HTR-8/SVneo (cell line): ENCODE data around the gene CEP350.
A peak's percentile ranks its signal among the peaks of the same experiment; 100 is the strongest.
"Not testable (repeated sequence)": the region's sequence is repeated elsewhere in the genome, so short reads cannot be mapped to it uniquely, and the experiment has no call there.

ENCODE experiments used
- DNase-seq: peaks from one replicate; pipeline ENCODE4 v3.0.0; 2011; ENCODE audit warnings: low spot score, mixed read lengths; ENCODE audit not compliant: insufficient read length
- FAIRE-seq: peaks from 2 replicates; lab custom pipeline; 2011; peaks lifted over from hg19 to GRCh38; lab: Jason Lieb, UNC

CEP350 gene

DNA sequence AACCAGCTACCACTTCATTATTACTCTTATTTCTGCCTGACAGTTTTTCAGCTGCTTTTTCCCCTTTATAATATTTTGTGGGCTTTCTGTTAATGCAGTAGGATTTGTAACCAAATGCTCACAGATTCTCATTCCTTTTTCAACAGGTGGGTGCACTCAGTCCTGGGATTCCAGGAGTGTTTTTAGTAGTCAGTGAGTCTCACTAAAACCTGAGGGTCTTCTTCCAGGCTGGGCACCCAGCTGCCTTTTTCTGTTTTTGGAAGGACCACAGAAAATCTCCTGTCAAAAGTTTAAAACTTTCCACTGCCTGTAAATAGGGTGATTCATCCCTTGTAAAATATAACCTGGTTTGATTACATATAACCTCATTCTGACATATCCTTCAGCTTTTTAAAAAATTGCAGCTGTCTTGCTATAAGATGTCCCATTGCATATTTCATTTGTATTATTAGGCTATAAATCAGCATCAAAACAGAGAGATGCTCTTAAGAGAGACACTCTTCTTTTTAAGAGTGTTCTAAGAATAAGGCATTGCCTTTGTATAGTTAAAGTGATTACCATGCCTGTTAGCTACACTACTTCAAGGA, 16.8 kb upstream of the CEP350 start:
- DNase-seq (no peak), FAIRE-seq (no peak)

GRCh38 chr1:179938752-179939151, 15.9 kb upstream of the CEP350 start:
- DNase-seq = no peak
- FAIRE-seq = no peak

GRCh38 chr1:179939941-179940340, 14.7 kb upstream of the CEP350 start:
- no peak for DNase-seq

GRCh38 chr1:179941454-179941853, 13.2 kb upstream of the CEP350 start:
- FAIRE-seq (no peak), DNase-seq (no peak)

More at GRCh38 chr1:179939941-179940340, 14.7 kb upstream of the CEP350 start:
- no peak for FAIRE-seq

GRCh38 chr1:179950651-179951050, 4.0 kb upstream of the CEP350 start:
- FAIRE-seq = no peak
- DNase-seq = no peak

GRCh38 chr1:179951383-179952144, 3.0 kb upstream of the CEP350 start:
- DNase-seq = no peak
- FAIRE-seq = no peak

DNA sequence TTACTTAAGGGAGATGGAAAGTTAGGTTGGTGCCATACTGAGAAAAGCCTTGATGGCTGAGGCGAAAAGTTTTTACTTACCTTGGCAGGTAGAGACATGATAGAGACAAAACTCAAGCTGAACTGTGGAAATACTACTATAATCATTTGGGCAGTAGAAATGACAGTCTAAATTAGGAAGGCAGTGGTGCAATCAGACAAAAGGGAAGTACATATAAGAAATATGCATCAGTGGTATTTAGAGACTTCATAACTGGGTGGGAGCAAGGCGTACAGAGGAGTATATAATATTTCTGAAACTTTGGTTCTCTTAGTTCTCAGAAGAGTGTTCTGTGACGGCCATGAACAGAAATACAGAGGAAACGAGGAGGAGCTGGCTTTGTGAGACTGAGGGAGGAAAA, 2.4 kb upstream of the CEP350 start:
- DNase-seq (no peak), FAIRE-seq (no peak)

DNA sequence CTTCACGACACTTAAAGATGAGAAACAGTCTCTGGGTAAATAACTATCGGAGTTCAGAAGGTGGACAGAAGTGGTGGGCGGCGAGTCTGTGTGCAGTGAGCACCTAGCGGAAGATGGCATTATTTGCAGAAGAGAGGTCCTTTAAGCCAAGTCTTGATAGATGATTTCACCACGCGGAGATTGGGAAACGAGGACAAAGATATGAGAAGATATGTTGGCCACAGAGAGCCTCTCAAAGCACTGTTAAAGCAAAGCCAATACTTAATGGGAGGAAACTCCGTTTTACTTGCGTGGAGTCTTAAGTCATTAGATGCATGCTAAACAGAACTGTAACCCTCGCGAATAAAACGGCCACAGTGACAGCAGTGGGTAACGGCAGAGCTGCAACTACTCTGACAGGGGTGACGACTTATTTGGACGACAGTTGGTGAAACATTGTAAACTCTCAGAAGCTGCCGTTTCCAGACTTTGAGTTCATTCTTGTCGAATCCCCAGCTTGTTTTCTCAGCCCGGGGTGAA, 577 bp upstream of the CEP350 start:
- FAIRE-seq (no peak), DNase-seq (peak; percentile 37)

DNA sequence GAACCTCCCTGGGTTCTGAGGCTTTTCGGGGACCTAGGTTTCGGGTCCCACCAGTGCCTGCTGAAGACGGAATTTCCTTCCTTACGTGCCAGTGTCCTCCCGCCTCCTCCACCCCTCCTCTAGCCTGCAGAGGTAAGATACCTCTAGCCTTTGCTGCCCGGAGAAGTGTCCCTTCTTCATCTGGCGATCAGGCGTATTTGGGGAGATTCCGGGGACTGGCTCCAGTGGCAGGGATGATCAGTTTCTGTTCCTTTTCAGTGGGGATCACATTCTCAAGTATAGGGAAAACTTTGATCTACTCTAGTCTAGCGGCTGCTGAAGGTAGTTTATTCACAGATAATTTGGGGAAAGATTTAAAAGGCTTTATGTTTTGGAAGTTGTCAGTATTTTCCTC, 674 bp downstream of the CEP350 start:
- FAIRE-seq (no peak), DNase-seq (peak; percentile 10)

DNA sequence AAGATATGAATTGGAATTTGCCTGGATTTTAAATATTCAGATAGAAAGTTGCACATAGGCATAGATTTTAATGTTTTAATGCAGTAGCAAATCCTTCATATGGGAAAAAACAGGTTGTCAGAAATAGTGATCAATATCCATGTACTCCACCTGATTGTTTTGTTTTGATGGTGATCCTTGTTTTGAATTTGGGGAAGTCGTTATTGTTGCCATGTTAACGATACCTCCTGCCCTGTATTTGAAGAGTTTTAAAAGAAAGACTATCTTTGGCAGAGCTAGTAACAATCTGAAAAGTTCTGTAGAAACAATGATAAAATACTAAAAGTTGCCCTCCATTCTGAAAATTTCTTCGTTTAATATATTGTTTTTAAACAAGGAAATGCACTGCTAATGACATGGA, 1.1 kb downstream of the CEP350 start:
- FAIRE-seq (no peak), DNase-seq (no peak)

- DNase-seq (no peak), FAIRE-seq (no peak)
Measured at GRCh38 chr1:179958359-179958758, 3.7 kb downstream of the CEP350 start.

DNA sequence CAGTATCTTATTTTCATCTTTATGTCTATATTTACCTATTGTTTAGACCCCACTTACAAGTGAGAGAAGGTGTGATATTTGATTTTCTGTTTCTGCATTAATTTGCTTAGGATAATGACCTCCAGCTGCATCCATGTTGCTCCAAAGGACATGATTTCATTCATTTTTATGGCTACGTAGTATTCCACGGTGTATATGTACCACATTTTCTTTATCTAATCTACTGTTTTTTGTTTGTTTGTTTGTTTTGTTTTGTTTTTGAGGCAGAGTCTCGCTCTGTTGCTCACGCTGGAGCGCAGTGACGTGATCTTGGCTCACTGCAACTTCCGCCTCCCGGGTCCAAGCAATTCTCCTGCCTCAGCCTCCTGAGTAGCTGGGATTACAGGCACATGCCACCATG, 7.6 kb downstream of the CEP350 start:
- not testable (repeated sequence) for FAIRE-seq, DNase-seq

- no peak for DNase-seq
Measured at GRCh38 chr1:179966551-179966950, 11.9 kb downstream of the CEP350 start.

DNA sequence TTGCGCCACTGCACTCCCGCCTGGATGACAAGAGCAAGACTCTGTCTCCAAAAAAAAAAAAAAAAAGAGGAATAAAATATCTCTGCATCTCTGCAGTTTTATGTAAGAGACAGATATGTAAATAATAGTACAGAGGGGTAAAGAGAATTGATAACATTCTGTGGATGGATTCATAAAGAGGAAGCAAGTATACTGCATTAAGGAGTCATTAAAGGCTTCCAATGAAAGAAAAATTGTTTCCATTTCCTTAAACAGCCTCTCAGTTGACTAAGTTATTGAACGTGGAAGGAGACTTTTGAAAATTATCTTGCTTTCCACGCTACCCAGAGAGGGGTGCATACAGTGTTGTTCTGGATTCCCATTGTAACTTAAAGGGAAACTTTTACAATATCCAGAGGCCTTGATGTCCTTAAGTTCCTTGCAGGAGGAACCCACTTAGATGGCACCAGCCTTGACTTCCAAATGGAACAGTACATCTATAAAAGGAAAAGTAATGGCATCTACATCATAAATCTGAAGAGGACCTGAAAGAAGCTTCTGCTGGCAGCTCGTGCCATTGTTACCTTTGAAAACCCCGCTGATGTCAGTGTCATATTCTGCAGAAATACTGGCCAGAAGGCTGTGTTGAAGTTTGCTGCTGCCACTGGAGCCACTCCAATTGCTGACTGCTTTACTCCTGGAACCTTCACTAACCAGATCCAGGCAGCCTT, 13.8 kb downstream of the CEP350 start:
- no peak for FAIRE-seq
- DNase-seq = no peak

More at GRCh38 chr1:179966551-179966950, 11.9 kb downstream of the CEP350 start:
- FAIRE-seq = no peak

DNA sequence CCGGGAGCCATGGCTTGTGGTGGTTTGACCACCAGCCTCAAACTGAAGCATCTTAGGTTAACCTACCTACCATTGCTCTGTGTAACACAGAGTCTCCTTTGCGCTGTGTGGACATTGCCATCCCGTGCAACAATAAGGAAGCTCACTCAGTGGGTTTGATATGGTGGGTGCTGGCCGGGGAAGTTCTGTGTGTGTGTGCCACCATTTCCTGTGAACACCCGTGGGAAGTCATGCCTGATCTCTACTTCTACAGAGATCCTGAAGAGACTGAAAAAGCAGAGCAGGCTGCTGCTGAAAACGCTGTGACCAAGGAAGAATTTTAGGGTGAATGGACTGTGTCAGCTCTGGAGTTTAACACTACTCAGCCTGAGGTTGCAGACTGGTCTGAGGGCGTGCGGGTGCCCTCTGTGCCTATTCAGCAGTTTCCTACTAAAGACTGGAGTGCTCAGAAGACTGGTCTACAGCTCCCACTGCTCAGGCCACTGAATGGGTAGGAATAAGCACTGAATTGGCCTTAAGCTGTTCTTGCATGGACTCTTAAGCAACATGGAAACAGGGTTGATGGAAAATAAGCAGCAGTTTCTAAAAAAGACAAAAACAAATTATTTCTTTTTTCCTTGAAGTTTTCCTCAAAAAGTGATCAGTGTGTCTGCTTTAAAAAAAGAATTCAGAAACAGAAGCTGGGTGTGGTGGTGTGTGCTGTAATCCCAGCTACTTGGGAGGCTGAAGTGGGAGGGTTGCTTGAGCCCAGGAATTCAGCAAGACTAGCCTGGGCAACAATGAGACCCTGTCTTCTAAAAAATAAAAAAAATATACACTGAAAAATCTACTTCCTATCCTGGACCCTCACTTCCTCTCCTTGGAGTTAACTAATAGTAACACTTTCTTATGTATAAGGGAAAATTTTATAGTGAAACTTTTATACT, 14.6 kb downstream of the CEP350 start:
- FAIRE-seq (no peak), DNase-seq (no peak)

- FAIRE-seq (no peak), DNase-seq (no peak)
Measured at GRCh38 chr1:179969962-179970361, 15.4 kb downstream of the CEP350 start.

DNA sequence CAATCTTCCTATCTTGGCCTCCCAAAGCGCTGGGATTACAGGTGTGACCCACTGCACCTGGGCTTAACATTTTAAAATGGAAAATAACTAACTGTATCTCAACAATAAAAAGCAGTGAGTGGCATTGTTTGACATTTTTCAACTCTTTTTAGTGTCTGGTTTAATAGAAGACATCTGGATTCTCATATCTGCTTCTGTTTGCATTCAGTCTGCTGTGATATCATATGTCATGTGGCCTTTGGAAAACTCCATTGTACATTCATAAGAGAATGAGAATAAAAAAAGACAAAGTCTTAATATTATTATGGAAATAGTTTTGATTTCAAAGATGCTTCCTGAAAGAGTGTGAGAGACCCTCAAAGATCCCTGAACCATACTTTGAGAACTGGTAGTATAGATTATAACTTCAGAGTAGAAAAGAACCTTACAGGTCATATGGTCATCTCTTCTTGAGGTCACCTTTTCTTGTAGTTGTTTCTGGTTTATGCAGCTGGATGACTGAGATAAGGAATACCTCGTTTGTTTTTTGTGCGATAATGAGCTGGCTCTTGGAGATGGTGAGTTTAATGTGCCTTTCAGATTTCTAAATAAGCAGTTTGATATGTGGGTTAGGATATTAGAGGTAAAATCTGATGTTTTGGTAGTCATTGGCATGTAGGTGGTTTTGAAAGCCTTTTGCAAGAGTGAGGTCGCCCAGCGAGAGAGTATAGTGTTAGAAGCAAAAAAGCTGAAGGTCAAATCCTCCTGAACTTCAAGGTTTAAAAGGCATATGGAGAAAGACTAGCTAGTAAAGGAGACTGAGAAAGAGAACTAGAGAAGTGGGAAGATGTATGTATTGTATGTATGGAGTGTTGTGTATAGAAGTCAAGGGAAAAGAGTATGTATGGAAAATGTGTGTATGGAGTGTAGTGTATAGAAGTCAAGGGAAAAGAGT, 17.2 kb downstream of the CEP350 start:
- FAIRE-seq (no peak), DNase-seq (no peak)

- no peak for DNase-seq
- no peak for FAIRE-seq
Measured at GRCh38 chr1:179973198-179974110, 18.8 kb downstream of the CEP350 start.
